ENCODE data around the gene PBRM1.
"Not testable (repeated sequence)": the region's sequence is repeated elsewhere in the genome, so short reads cannot be mapped to it uniquely, and the experiment has no call there.

The PBRM1 gene

GRCh38 chr3:52685709-52686691 lies at the start of gene PBRM1, which contains the start of gene GNL3:
Gene PBRM1 (minus strand): TSS chr3:52685913.
Gene GNL3 (plus strand): TSS chr3:52686032. CDS start chr3:52686093, 61 bp downstream.
- DNase-seq, result peak; percentile 62

- DNase-seq, result no peak
Observed at GRCh38 chr3:52733256-52733891, 47.7 kb upstream of the PBRM1 start.

- no peak for DNase-seq
Observed at GRCh38 chr3:52731590-52731989, 45.9 kb upstream of the PBRM1 start.

GRCh38 chr3:52730681-52731080 lies 45.0 kb upstream of the PBRM1 start:
- no peak for DNase-seq

GRCh38 chr3:52728753-52729152 lies 43.0 kb upstream of the PBRM1 start:
- not testable (repeated sequence) for DNase-seq

- no peak for DNase-seq
Observed at GRCh38 chr3:52724511-52724910, 38.8 kb upstream of the PBRM1 start.

- no peak for DNase-seq
Observed at GRCh38 chr3:52723935-52724334, 38.2 kb upstream of the PBRM1 start.

- DNase-seq, result no peak
Observed at GRCh38 chr3:52722491-52722890, 36.8 kb upstream of the PBRM1 start.

GRCh38 chr3:52721730-52722008 lies 36.0 kb upstream of the PBRM1 start:
- no peak for DNase-seq

GRCh38 chr3:52721002-52721729 lies 35.5 kb upstream of the PBRM1 start:
- no peak for DNase-seq

GRCh38 chr3:52719618-52720017 lies 33.9 kb upstream of the PBRM1 start:
- DNase-seq, result no peak

GRCh38 chr3:52715714-52716305 lies 30.1 kb upstream of the PBRM1 start:
- DNase-seq, result no peak

GRCh38 chr3:52714335-52715302 lies 28.9 kb upstream of the PBRM1 start:
- no peak for DNase-seq

GRCh38 chr3:52712291-52713212 lies 26.8 kb upstream of the PBRM1 start:
- DNase-seq, result no peak

- no peak for DNase-seq
Observed at GRCh38 chr3:52710512-52710911, 24.8 kb upstream of the PBRM1 start.

- no peak for DNase-seq
Observed at GRCh38 chr3:52707585-52707984, 21.9 kb upstream of the PBRM1 start.

- DNase-seq, result peak; percentile 17
Observed at GRCh38 chr3:52705688-52706686, 20.3 kb upstream of the PBRM1 start, which contains the start of the genes GLT8D1 and SPCS1. Gene GLT8D1 (minus strand): TSS chr3:52705791. CDS start chr3:52700460, 5,331 bp downstream. Gene SPCS1 (plus strand): TSS chr3:52706106. CDS start chr3:52706247, 141 bp downstream.

GRCh38 chr3:52705438-52705687 lies 19.6 kb upstream of the PBRM1 start:
- DNase-seq, result no peak

GRCh38 chr3:52704611-52705437 lies 19.1 kb upstream of the PBRM1 start:
- no peak for DNase-seq

Measured in NCI-H748 treated with DMSO at 0.1 percent for 48 hours (cell line).